Chondrocyte (in vitro differentiated cells): ENCODE measurements around the gene PIK3CD. TPM values are rescaled to one million over a fixed set of nuclear protein-coding genes. Genes with fewer than 3 reads are reported as not detected.
"Not testable (repeated sequence)": the region's sequence is repeated elsewhere in the genome, so short reads cannot be mapped to it uniquely, and the experiment has no call there.

Source experiments
- DNase-seq: peaks from one replicate; pipeline ENCODE4 v3.0.0; 2021; ENCODE audit warnings: mixed read lengths, low spot score
- H3K27ac Mint-ChIP-seq: one replicate; pipeline ENCODE4 v1.8.0; 2021; ENCODE audit warnings: mild to moderate bottlenecking, moderate library complexity, mixed read lengths; ENCODE audit not compliant: unreplicated experiment
- H3K27me3 Mint-ChIP-seq: 2 replicates; pipeline ENCODE4 v1.8.0; 2021; ENCODE audit warnings: low read depth, mixed read lengths
- H3K36me3 Mint-ChIP-seq: 2 replicates; pipeline ENCODE4 v1.8.0; 2021; ENCODE audit warnings: low read depth, mixed read lengths
- H3K4me1 Mint-ChIP-seq: 2 replicates; pipeline ENCODE4 v1.8.0; 2021; ENCODE audit warnings: low read depth, mild to moderate bottlenecking, mixed read lengths
- H3K4me3 Mint-ChIP-seq: one replicate; pipeline ENCODE4 v1.8.0; 2021; ENCODE audit warnings: mild to moderate bottlenecking, moderate library complexity, mixed read lengths; ENCODE audit not compliant: unreplicated experiment
- H3K9me3 Mint-ChIP-seq: 2 replicates; pipeline ENCODE4 v1.8.0; 2021; ENCODE audit warnings: low read depth, mixed read lengths
- total RNA-seq: library from RNA; stranded (reverse); gene quantifications from 3 replicates; pipeline ENCODE4 v1.2.1, GENCODE V29; 2021
- TF ChIP-seq, protein P1 (sequence below): fragments of 200-600 bp; sonication (generic); IDR thresholded peaks from 2 replicates; pipeline ENCODE4 v1.5.0; 2021; ENCODE audit warnings: antibody characterized with exemption, mild to moderate bottlenecking, moderate library complexity

The PIK3CD gene
- total RNA-seq, 1 donor from 2014 or later = 4.3 TPM

DNA sequence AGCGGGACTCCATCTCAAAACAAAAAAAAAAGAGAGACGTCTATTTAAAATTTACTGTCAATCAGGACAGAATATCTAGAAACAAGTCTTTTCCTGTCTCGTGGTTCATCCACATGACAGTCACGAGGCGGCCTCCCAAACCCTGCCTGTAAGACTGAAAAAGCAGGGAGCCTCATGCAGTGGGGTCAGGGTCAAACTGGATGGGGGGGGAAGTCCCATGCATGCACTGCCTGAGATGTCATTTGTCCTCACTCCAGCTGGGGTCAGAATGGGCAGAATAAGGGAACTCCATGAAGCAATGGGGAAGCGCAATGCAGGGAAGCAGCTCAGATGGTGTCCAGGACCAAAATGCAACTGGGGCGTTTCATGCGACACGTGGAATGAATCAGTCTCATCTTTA lies 85.5 kb downstream of the PIK3CD start:
- no peak overlapping the region for H3K4me3 Mint-ChIP-seq
- DNase-seq = peak; percentile 25
- no peaks in the 10 kb centered on the region for H3K4me1 Mint-ChIP-seq
- no peaks in the 10 kb centered on the region for H3K9me3 Mint-ChIP-seq
- peaks cover 45% of the 10 kb centered on the region for H3K36me3 Mint-ChIP-seq
- no peak overlapping the region for H3K27ac Mint-ChIP-seq
- TF ChIP-seq, protein P1, sequence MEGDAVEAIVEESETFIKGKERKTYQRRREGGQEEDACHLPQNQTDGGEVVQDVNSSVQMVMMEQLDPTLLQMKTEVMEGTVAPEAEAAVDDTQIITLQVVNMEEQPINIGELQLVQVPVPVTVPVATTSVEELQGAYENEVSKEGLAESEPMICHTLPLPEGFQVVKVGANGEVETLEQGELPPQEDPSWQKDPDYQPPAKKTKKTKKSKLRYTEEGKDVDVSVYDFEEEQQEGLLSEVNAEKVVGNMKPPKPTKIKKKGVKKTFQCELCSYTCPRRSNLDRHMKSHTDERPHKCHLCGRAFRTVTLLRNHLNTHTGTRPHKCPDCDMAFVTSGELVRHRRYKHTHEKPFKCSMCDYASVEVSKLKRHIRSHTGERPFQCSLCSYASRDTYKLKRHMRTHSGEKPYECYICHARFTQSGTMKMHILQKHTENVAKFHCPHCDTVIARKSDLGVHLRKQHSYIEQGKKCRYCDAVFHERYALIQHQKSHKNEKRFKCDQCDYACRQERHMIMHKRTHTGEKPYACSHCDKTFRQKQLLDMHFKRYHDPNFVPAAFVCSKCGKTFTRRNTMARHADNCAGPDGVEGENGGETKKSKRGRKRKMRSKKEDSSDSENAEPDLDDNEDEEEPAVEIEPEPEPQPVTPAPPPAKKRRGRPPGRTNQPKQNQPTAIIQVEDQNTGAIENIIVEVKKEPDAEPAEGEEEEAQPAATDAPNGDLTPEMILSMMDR = no peak
- no peaks in the 10 kb centered on the region for H3K27me3 Mint-ChIP-seq

DNA sequence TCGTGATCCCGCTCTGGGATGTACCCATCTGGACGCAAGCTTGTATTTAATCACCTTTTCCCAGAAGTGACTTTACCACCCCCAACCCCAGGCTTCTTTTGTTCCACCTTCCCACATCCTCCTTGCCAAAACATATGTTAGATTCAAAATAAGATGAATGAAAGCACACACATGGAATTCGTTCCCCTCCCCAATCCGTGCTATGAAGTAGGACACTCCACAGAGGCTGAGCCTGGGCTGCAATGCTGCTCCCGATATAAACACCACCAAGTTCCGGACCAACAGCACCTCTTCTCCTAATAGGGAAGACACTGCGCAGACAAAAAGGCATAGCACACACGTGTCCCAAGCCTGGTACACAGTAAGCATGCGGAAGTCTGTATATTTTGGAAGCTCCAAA lies 86.1 kb downstream of the PIK3CD start:
- no peak overlapping the region for H3K4me3 Mint-ChIP-seq
- DNase-seq = peak; percentile 33
- no peak overlapping the region for H3K27ac Mint-ChIP-seq
- H3K27me3 Mint-ChIP-seq = no peaks in the 10 kb centered on the region
- H3K36me3 Mint-ChIP-seq = peaks cover 43% of the 10 kb centered on the region
- no peaks in the 10 kb centered on the region for H3K9me3 Mint-ChIP-seq
- H3K4me1 Mint-ChIP-seq = no peaks in the 10 kb centered on the region
- TF ChIP-seq, protein P1 = no peak

DNA sequence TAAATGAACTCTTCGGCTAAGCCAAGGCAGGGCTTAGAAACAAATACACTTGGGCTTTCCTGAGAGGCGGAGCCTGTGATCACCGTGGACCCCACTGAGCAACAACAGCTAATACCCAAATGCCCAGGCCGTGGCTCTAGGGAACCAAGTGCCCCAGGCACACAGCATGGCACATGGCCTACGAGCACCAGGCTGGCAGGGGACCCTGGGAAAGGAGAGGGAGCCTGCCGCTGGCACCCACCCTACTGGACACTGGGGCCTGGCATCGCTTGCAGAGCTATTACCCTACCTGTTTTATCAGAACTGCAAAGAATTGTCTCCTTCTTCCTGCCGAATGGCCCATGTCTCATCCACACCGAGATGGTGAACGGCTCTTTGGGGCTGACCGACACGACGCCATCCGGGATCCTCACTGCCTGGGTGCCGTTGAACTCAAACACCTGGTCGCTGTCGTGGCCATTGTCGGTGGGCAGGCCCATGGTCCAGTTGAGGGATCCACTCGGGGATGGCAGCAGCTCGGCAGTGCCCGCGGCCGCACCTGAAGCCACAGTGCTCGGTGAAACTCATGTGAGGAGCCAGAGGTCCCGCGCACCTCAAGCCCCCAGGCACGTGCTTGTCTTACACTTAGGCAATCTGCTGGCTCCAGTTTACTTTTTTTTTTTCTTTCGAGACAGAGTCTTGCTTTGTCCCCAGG lies 92.7 kb downstream of the PIK3CD start:
- peak; percentile 88 for DNase-seq
- H3K36me3 Mint-ChIP-seq = peaks cover 23% of the 10 kb centered on the region
- H3K9me3 Mint-ChIP-seq = no peaks in the 10 kb centered on the region
- no peaks in the 10 kb centered on the region for H3K4me1 Mint-ChIP-seq
- H3K4me3 Mint-ChIP-seq = no peak overlapping the region
- H3K27me3 Mint-ChIP-seq = no peaks in the 10 kb centered on the region
- no peak overlapping the region for H3K27ac Mint-ChIP-seq
- TF ChIP-seq, protein P1 = no peak

DNA sequence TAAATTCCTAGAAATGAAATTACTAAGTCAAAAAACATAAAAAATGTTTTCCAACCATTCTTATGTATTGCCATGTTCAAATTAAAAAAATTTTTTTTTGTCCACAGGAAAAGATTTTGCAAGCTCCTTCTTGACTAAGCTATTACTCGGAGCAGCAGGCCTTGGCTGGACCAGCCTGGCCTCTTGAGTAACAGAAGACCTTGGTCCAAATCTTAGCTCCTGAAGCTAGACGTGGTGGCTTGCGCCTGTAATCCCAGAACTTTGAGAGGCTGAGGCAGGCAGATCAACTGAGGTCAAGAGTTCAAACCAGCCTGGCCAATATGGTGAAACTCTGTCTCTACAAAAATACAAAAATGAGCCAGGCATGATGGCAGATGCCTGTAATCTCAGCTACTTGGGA lies 94.7 kb downstream of the PIK3CD start:
- peak; percentile 14 for DNase-seq
- H3K27ac Mint-ChIP-seq = no peak overlapping the region
- no peaks in the 10 kb centered on the region for H3K4me1 Mint-ChIP-seq
- no peak overlapping the region for H3K4me3 Mint-ChIP-seq
- no peaks in the 10 kb centered on the region for H3K9me3 Mint-ChIP-seq
- TF ChIP-seq, protein P1 = no peak
- peaks cover 20% of the 10 kb centered on the region for H3K36me3 Mint-ChIP-seq
- H3K27me3 Mint-ChIP-seq = no peaks in the 10 kb centered on the region

DNA sequence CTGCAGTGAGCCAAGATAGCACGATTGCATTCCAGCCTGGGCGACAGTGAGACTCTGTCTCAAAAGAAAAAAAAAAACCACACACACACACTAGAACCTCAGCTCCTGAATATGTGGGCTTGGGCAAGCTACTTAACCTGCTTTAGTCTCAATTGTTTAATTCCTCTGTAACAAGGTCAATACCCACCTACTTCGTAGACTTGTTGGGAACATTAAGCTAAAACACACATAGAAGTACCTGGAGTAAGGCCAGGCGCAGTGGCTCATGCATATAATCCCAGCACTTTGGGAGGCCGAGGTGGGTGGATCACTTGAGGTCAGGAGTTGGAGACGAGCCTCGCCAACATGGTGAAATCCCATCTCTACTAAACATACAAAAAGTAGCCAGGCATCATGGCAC lies 95.1 kb downstream of the PIK3CD start:
- DNase-seq = no peak
- Mint-ChIP-seq H3K27ac (no peak overlapping the region), H3K4me1 (no peaks in the 10 kb centered on the region), H3K36me3 (peaks cover 23% of the 10 kb centered on the region), H3K9me3 (no peaks in the 10 kb centered on the region), H3K4me3 (no peak overlapping the region), H3K27me3 (no peaks in the 10 kb centered on the region)
- TF ChIP-seq, protein P1 = no peak

DNA sequence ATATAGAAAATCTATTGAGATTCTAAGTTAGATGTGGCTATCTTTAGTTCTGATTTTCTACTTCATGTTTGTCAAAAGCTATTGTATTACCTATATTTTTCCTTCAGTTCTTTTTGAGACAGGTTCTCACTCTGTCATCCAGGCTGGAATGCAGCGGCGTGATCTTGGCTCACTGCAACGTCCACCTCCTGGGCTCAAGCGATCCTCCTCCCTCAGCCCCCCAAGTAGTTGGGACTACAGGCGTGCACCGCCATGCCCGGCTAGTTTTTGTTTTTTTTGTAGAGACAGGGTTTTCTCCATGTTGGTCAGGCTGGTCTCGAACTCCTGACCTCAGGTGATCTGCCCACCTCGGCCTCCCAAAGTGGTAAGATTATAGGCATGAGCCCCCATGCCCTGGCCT lies 96.9 kb downstream of the PIK3CD start:
- not testable (repeated sequence) for DNase-seq, H3K4me1 Mint-ChIP-seq, H3K27me3 Mint-ChIP-seq, H3K9me3 Mint-ChIP-seq, H3K4me3 Mint-ChIP-seq, H3K27ac Mint-ChIP-seq
- peaks cover 18% of the 10 kb centered on the region for H3K36me3 Mint-ChIP-seq
